WTC11 (cell line): ENCODE measurements around the gene ZBTB37.

Source experiments
- CTCF ChIP-seq: fragments of 200-600 bp; IDR thresholded peaks from 2 replicates; pipeline ENCODE4 v1.8.0; 2022; ENCODE audit warnings: antibody characterized with exemption
- E2F1 ChIP-seq: sonication (generic); formaldehyde crosslinking; IDR thresholded peaks from 2 replicates; pipeline ENCODE4 v1.8.0; 2022; ENCODE audit warnings: mild to moderate bottlenecking, missing genetic modification reagents
- E2F5 ChIP-seq: sonication (generic); formaldehyde crosslinking; IDR thresholded peaks from 2 replicates; pipeline ENCODE4 v1.8.1; 2022; ENCODE audit warnings: mild to moderate bottlenecking, moderate library complexity, missing genetic modification reagents
- ELF4 ChIP-seq: sonication (generic); formaldehyde crosslinking; IDR thresholded peaks from 2 replicates; pipeline ENCODE4 v1.8.1; 2022; ENCODE audit warnings: low read depth, mild to moderate bottlenecking, moderate library complexity, missing genetic modification reagents
- NFYB ChIP-seq: sonication (generic); formaldehyde crosslinking; conservative IDR thresholded peaks from 2 replicates; pipeline ENCODE4 v1.8.0; 2022; ENCODE audit warnings: low read depth, missing genetic modification reagents
- NR2C2 ChIP-seq: sonication (generic); formaldehyde crosslinking; IDR thresholded peaks from 2 replicates; pipeline ENCODE4 v1.8.0; 2022; ENCODE audit warnings: mild to moderate bottlenecking, missing genetic modification reagents
- ZNF671 ChIP-seq: fragments of 250-450 bp; sonication (Bioruptor Pico); IDR thresholded peaks from 2 replicates; pipeline ENCODE4 v1.8.0; 2021; ENCODE audit warnings: mild to moderate bottlenecking
- TF ChIP-seq, protein P1 (sequence below): sonication (generic); formaldehyde crosslinking; IDR thresholded peaks from 2 replicates; pipeline ENCODE4 v1.8.1; 2022; ENCODE audit warnings: low read depth, missing genetic modification reagents, borderline replicate concordance
- TF ChIP-seq, protein P2 (sequence below): sonication (generic); formaldehyde crosslinking; IDR thresholded peaks from 2 replicates; pipeline ENCODE4 v1.8.0; 2023; ENCODE audit warnings: missing genetic modification reagents

GRCh38 chr1:173948594-173948993, 80.4 kb downstream of the ZBTB37 start:
- TF ChIP-seq NFYB (CRISPR knock-in tag) (no peak), CTCF (no peak), E2F1 (CRISPR knock-in tag) (no peak), E2F5 (CRISPR knock-in tag) (no peak), NR2C2 (CRISPR knock-in tag) (no peak), ZNF671 (CRISPR knock-in tag) (no peak), ELF4 (CRISPR knock-in tag) (no peak)
- TF ChIP-seq, protein P1, sequence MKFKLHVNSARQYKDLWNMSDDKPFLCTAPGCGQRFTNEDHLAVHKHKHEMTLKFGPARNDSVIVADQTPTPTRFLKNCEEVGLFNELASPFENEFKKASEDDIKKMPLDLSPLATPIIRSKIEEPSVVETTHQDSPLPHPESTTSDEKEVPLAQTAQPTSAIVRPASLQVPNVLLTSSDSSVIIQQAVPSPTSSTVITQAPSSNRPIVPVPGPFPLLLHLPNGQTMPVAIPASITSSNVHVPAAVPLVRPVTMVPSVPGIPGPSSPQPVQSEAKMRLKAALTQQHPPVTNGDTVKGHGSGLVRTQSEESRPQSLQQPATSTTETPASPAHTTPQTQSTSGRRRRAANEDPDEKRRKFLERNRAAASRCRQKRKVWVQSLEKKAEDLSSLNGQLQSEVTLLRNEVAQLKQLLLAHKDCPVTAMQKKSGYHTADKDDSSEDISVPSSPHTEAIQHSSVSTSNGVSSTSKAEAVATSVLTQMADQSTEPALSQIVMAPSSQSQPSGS (CRISPR knock-in tag), result no peak
- TF ChIP-seq, protein P2, sequence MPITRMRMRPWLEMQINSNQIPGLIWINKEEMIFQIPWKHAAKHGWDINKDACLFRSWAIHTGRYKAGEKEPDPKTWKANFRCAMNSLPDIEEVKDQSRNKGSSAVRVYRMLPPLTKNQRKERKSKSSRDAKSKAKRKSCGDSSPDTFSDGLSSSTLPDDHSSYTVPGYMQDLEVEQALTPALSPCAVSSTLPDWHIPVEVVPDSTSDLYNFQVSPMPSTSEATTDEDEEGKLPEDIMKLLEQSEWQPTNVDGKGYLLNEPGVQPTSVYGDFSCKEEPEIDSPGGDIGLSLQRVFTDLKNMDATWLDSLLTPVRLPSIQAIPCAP (CRISPR knock-in tag), result no peak
